HUES6 (cell line): Measurements from ENCODE around the gene SLC25A22.

ENCODE experiments used
- H3K27ac ChIP-seq: 2 replicates; pipeline ENCODE4 v1.7.0; 2013; ENCODE audit warnings: low read depth, mild to moderate bottlenecking, low read length, inconsistent platforms
- H3K27me3 ChIP-seq: 2 replicates; pipeline ENCODE4 v1.6.1; 2013; ENCODE audit warnings: low read length; ENCODE audit not compliant: control insufficient read depth, insufficient read depth
- H3K36me3 ChIP-seq: 2 replicates; pipeline ENCODE4 v1.6.1; 2013; ENCODE audit warnings: low read length; ENCODE audit not compliant: control insufficient read depth, insufficient read depth
- H3K4me1 ChIP-seq: 2 replicates; pipeline ENCODE4 v1.6.1; 2013; ENCODE audit warnings: low read length; ENCODE audit not compliant: control insufficient read depth, insufficient read depth
- H3K4me3 ChIP-seq: 2 replicates; pipeline ENCODE4 v1.5.1; 2013; ENCODE audit warnings: low read depth, low read length
- H3K9ac ChIP-seq: one replicate; pipeline ENCODE4 v1.6.1; 2013; ENCODE audit warnings: mild to moderate bottlenecking, low read length
- H3K9me3 ChIP-seq: 2 replicates; pipeline ENCODE4 v1.6.1; 2013; ENCODE audit warnings: low read depth, low read length; ENCODE audit not compliant: control insufficient read depth, insufficient read depth

The SLC25A22 gene

GRCh38 chr11:791658-792534, 6.2 kb downstream of the SLC25A22 start:
- Histone ChIP-seq H3K27ac (no peak overlapping the region), H3K9ac (no peak overlapping the region), H3K4me3 (no peak overlapping the region), H3K27me3 (peaks cover 4% of the 10 kb centered on the region; the same call in 1 of the 2 replicates), H3K36me3 (peaks cover 12% of the 10 kb centered on the region; the same call in 1 of the 2 replicates), H3K9me3 (no peaks in the 10 kb centered on the region), H3K4me1 (peaks cover 26% of the 10 kb centered on the region)

GRCh38 chr11:790721-791564, 7.1 kb downstream of the SLC25A22 start:
- Histone ChIP-seq H3K27ac (no peak overlapping the region), H3K4me1 (peaks cover 18% of the 10 kb centered on the region), H3K9ac (no peak overlapping the region)

GRCh38 chr11:789943-790342, 8.1 kb downstream of the SLC25A22 start, which contains the start of gene CEND1:
CEND1 (minus strand) TSS chr11:790090; CDS start chr11:788576, 1,514 bp downstream.
- Histone ChIP-seq H3K9me3 (no peaks in the 10 kb centered on the region), H3K4me3 (peak within 1 kb of the TSS; percentile 27; the same call in 1 of the 2 replicates), H3K9ac (no peak within 1 kb of the TSS), H3K27ac (no peak within 1 kb of the TSS), H3K27me3 (peaks cover 4% of the 10 kb centered on the region; the same call in 1 of the 2 replicates), H3K4me1 (peaks cover 9% of the 10 kb centered on the region), H3K36me3 (peaks cover 12% of the 10 kb centered on the region; the same call in 1 of the 2 replicates)

More at GRCh38 chr11:790721-791564, 7.1 kb downstream of the SLC25A22 start:
- peak overlapping the region; percentile 27; the same call in 1 of the 2 replicates for H3K4me3 ChIP-seq
- peaks cover 12% of the 10 kb centered on the region; the same call in 1 of the 2 replicates for H3K36me3 ChIP-seq
- H3K27me3 ChIP-seq, result peaks cover 4% of the 10 kb centered on the region; the same call in 1 of the 2 replicates
- H3K9me3 ChIP-seq, result no peaks in the 10 kb centered on the region

DNA sequence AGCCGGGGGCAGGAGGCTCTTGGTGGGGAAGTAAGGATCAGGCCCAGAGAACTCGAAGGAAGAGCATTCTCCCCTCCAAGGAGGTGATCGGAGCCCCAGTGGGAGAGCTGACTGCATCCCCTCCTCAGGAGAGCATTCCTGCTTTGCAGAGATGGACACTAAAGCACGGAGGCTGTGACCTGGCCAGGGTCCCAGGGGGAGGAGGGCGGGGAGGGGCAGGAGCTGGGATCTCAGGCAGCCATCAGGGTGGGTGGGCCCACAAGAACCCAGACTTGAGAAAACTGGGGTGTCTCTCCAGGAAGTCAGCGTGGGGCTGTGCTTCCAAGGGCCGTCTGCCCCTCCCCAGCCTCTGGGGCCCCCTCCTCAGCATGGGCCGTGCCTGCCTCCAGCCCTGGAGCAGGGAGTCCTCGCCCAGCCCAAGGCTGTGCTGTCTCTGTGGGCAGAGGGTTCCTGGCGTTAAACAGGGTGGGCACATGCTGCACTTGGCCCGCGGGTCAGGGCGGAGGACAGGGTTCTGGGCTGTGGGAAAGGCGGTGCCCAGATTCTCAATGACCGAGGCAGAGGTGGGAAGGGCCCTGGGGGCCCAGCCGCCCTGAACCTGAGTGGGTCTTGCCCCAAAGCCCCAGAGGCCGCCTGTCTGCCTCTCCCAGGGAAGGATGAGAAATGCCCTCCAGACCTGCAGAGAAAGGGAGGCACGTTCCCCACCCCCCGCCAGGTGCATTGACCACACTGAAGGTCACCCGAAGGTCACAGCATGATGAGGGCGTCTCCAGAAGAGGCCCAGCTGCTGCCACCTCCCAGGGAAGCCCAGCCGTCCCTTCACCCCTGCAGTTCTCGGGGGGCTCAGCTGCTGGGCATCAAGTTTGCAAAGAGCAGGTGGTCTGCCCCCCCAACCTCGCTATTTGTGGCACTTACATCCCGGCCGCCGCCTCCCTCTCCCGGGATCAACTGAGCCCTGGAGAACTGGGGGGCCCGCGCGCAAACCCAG, 8.8 kb downstream of the SLC25A22 start:
- Histone ChIP-seq H3K4me3 (no peak overlapping the region), H3K9ac (no peak overlapping the region), H3K36me3 (peaks cover 7% of the 10 kb centered on the region; the same call in 1 of the 2 replicates), H3K9me3 (no peaks in the 10 kb centered on the region), H3K4me1 (peaks cover 9% of the 10 kb centered on the region), H3K27me3 (peaks cover 4% of the 10 kb centered on the region; the same call in 1 of the 2 replicates), H3K27ac (no peak overlapping the region)

DNA sequence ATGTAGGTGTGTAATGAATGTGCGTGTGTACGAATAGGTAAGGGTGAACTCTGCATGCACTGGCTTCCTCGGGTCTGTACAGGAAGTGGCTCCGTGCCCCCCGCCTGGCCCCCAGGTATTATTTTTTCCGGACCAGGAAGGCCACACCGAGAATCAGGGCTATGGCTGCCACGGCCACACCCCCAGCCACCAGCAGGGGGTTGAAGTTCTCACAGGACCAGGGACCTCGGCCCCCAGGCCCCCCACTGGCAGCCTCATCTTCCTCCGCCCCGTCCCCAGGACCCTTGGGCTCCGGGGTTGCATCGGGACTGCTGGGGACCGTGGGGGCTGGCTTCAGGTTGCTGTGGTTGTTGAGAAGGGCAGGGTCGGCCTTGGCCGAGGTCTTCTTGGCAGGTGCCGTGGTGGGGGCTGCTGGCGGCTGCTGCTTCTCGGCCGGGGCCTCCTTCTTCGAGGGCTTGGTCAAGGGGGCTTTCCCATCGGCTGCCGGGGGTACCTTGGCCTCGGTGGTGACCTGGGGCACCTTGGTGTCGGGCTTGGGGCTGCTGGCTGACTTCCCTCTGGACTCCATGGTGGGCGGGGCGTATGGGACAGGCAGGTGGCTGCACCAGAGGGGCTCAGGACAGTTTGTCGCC, 10.0 kb downstream of the SLC25A22 start:
- Histone ChIP-seq H3K27ac (no peak overlapping the region), H3K36me3 (no peaks in the 10 kb centered on the region), H3K4me3 (no peak overlapping the region), H3K9ac (no peak overlapping the region), H3K4me1 (peaks cover 15% of the 10 kb centered on the region), H3K27me3 (peaks cover 4% of the 10 kb centered on the region; the same call in 1 of the 2 replicates), H3K9me3 (no peaks in the 10 kb centered on the region)

- no peaks in the 10 kb centered on the region for H3K36me3 ChIP-seq
- H3K9me3 ChIP-seq, result no peaks in the 10 kb centered on the region
- no peak overlapping the region for H3K9ac ChIP-seq
- H3K27me3 ChIP-seq, result peaks cover 4% of the 10 kb centered on the region; the same call in 1 of the 2 replicates
- H3K4me1 ChIP-seq, result peaks cover 24% of the 10 kb centered on the region
- H3K27ac ChIP-seq, result no peak overlapping the region
- H3K4me3 ChIP-seq, result no peak overlapping the region
These were observed 10.9 kb downstream of the SLC25A22 start for GRCh38 chr11:787084-787675.

DNA sequence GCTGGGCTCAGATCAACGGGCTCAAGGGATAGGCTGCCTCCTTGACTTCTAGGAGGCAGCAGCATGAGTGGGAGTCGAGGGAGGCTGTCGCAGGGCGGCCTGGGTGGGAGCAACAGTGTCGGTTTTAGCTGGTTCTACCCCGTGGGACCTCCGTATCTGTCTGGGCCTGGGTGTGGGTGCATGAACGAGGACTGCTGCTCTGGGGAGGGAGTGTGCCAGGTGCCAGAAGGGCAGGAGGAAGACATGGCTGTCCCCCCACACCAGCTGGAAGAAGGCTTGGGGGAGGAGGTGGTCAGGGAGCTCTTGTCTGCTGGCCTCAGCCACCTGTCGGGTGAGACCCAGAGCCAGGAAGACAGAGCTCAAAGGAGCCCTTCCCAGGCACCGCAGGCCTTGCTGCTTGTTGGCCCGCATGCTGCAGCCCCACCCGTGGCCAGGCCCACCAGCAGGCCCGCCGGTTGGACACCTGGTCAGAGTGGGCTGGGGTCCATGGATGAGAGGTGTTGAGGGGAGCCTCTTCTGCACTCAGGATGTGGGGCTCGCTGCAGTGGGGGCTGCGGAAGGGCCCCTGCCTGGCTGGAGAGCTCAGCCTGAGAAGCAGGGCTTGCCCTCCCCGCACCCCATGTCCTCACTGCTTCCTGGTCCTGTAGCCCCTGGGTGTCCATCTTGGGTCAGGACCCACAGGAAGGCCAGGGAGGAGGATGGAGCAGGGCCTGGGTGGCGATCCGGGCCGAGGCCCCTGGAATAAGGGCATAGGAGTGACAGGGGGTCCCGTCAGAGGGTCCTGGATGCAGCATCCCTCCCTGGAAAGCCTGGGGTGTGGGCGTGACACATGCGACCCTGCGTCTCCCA, 11.6 kb downstream of the SLC25A22 start:
- H3K27ac ChIP-seq, result no peak overlapping the region
- peaks cover 32% of the 10 kb centered on the region for H3K4me1 ChIP-seq
- H3K9ac ChIP-seq, result no peak overlapping the region
- no peak overlapping the region for H3K4me3 ChIP-seq
- H3K27me3 ChIP-seq, result peaks cover 4% of the 10 kb centered on the region; the same call in 1 of the 2 replicates
- no peaks in the 10 kb centered on the region for H3K36me3 ChIP-seq
- H3K9me3 ChIP-seq, result no peaks in the 10 kb centered on the region

- H3K27ac ChIP-seq, result no peak overlapping the region
- H3K4me3 ChIP-seq, result peak overlapping the region; percentile 36
- H3K27me3 ChIP-seq, result no peaks in the 10 kb centered on the region
- H3K4me1 ChIP-seq, result peaks cover 24% of the 10 kb centered on the region
- H3K36me3 ChIP-seq, result peaks cover 11% of the 10 kb centered on the region; the same call in 1 of the 2 replicates
- H3K9ac ChIP-seq, result no peak overlapping the region
- no peaks in the 10 kb centered on the region for H3K9me3 ChIP-seq
These were observed 14.5 kb downstream of the SLC25A22 start for GRCh38 chr11:783581-784015.
